T-cell (primary cell): ENCODE measurements around the gene CBR1. TPM values are rescaled to one million over a fixed set of nuclear protein-coding genes. Genes with fewer than 3 reads are reported as not detected.

Source experiments
- ATAC-seq, 4 experiments: fragments of 200-7000 bp in 3 of 4; fragments of 150-1000 bp in 1 of 4; cut with Tn5 transposase; replicated peaks in 1 of 4; 1 replicate in 3 of 4; 2 replicates in 1 of 4; pipeline ENCODE4 v1.10.0; 2021; ENCODE audit warnings: moderate library complexity in 3 of 4, mild to moderate bottlenecking in 2 of 4, moderate number of reproducible peaks in 1 of 4
- CTCF ChIA-PET, 2 donors: fragments of 300-600 bp; sonication (Branson Sonifier 250); formaldehyde crosslinking; loops; one replicate each; lab custom pipeline; 2022; ENCODE audit warnings: antibody characterized with exemption in 2 of 2; lab: Charles Lee
- POLR2A ChIA-PET, 2 donors: fragments of 300-600 bp; sonication (Branson Sonifier 250); formaldehyde crosslinking; loops; one replicate each; lab custom pipeline; 2022; ENCODE audit warnings: antibody characterized with exemption in 2 of 2; lab: Charles Lee
- DNase-seq, 35 experiments: peaks; one replicate each; pipeline versions ENCODE4 v3.0.0 to v3.0.0-alpha.2; 2013 to 2023
- H3K27ac ChIP-seq: one replicate; pipeline ENCODE4 v1.5.1; 2013; ENCODE audit warnings: low read length
- H3K27me3 ChIP-seq, 2 experiments: replicated peaks in 1 of 2; 1 replicate in 1 of 2; 2 replicates in 1 of 2; pipeline versions ENCODE4 v1.6.1 to v1.7.0; 2013; ENCODE audit warnings: low read length in 1 of 2, mixed read lengths in 1 of 2; ENCODE audit not compliant: control insufficient read depth in 2 of 2, insufficient read depth in 2 of 2; ENCODE audit errors: extremely low read depth in 1 of 2
- H3K36me3 ChIP-seq, 2 donors: 1 replicate in 1 of 2; 2 replicates in 1 of 2; pipeline versions ENCODE4 v1.6.1 to v1.7.0; 2013; ENCODE audit warnings: low read length in 1 of 2; ENCODE audit not compliant: control insufficient read depth in 2 of 2, insufficient read depth in 1 of 2; ENCODE audit errors: extremely low read depth in 1 of 2
- H3K4me1 ChIP-seq, 2 experiments: 1 replicate in 1 of 2; 2 replicates in 1 of 2; pipeline versions ENCODE4 v1.6.1 to v1.7.0; 2013; ENCODE audit warnings: low read length in 2 of 2, mixed read lengths in 1 of 2; ENCODE audit not compliant: insufficient read depth in 2 of 2, control insufficient read depth in 1 of 2; ENCODE audit errors: extremely low read depth in 1 of 2
- H3K4me3 ChIP-seq, 2 donors: 1 replicate in 1 of 2; 2 replicates in 1 of 2; pipeline versions ENCODE4 v1.5.1 to v1.7.0; 2013; ENCODE audit warnings: mild to moderate bottlenecking in 2 of 2, low read length in 1 of 2, moderate library complexity in 1 of 2; ENCODE audit not compliant: control insufficient read depth in 1 of 2; ENCODE audit errors: extremely low read depth in 1 of 2
- H3K9me3 ChIP-seq: 2 replicates; pipeline ENCODE4 v1.7.0; 2013
- H3K27ac Mint-ChIP-seq, 2 donors: one replicate each; pipeline ENCODE4 v1.8.0; 2020 to 2021; ENCODE audit warnings: mild to moderate bottlenecking in 2 of 2, mixed read lengths in 2 of 2
- H3K27me3 Mint-ChIP-seq, 2 donors: one replicate each; pipeline ENCODE4 v1.8.0; 2021 to 2022; ENCODE audit warnings: mixed read lengths in 2 of 2
- H3K36me3 Mint-ChIP-seq: one replicate; pipeline ENCODE4 v1.8.0; 2021; ENCODE audit warnings: mixed read lengths
- H3K4me1 Mint-ChIP-seq, 3 donors: one replicate each; pipeline ENCODE4 v1.8.0; 2020 to 2022; ENCODE audit warnings: mixed read lengths in 3 of 3, mild to moderate bottlenecking in 1 of 3
- H3K4me3 Mint-ChIP-seq, 3 donors: one replicate each; pipeline ENCODE4 v1.8.0; 2020 to 2022; ENCODE audit warnings: mild to moderate bottlenecking in 3 of 3, mixed read lengths in 3 of 3, moderate library complexity in 3 of 3
- H3K9me3 Mint-ChIP-seq, 3 donors: one replicate each; pipeline ENCODE4 v1.8.0; 2020 to 2022; ENCODE audit warnings: mixed read lengths in 3 of 3
- WGBS: methylation state at CpG from one replicate; pipeline ENCODE4 v1.1.5; 2013; ENCODE audit warnings: missing lambda C conversion rate; ENCODE audit not compliant: insufficient coverage; 5-methylcytosine and 5-hydroxymethylcytosine counted together
- total RNA-seq, 35 experiments: library from RNA in 6 of 35; stranded (reverse) in 6 of 35; fragments of 120-200 nt in 1 of 35; gene quantifications; one replicate each; pipeline versions ENCODE4 v1.2.1 to v1.2.4 and lab custom pipeline; 2013 to 2026

The CBR1 gene
- total RNA-seq, 5 donors from 2014 or later (not counting 1 experiment from before 2014, with no cell fraction given): 5.1 to 40.3 (median 21.1) TPM

- no peak overlapping the region for H3K27ac Mint-ChIP-seq
- ChIA-PET CTCF (interaction anchor here in 1 of 2 donors (0.7 kb wide), 1 partner anchor 233 kb away, joined by 3 read pairs; no protein-coding TSS in a partner anchor), POLR2A (no interaction called here)
- Histone ChIP-seq H3K36me3 (peaks cover 0 to 4% of the 10 kb centered on the region in 2 donors), H3K27me3 (no peaks in the 10 kb centered on the region), H3K9me3 (no peaks in the 10 kb centered on the region), H3K27ac (no peak overlapping the region), H3K4me3 (no peak overlapping the region), H3K4me1 (peaks cover 0 to 12% of the 10 kb centered on the region in 2 experiments)
- ATAC-seq (no peak), DNase-seq (no peak)
- peaks cover 0 to 6% (median 4%) of the 10 kb centered on the region in 3 donors for H3K9me3 Mint-ChIP-seq
- no CpG with 5 or more reads among the region's 3 CpGs for WGBS
- no peak overlapping the region for H3K4me3 Mint-ChIP-seq
- H3K4me1 Mint-ChIP-seq: peaks cover 14 to 22% (median 19%) of the 10 kb centered on the region in 3 donors
- no peaks in the 10 kb centered on the region for H3K36me3 Mint-ChIP-seq
- H3K27me3 Mint-ChIP-seq: no peaks in the 10 kb centered on the region
Observed at GRCh38 chr21:36065497-36066036, 4.3 kb upstream of the CBR1 start.

DNA sequence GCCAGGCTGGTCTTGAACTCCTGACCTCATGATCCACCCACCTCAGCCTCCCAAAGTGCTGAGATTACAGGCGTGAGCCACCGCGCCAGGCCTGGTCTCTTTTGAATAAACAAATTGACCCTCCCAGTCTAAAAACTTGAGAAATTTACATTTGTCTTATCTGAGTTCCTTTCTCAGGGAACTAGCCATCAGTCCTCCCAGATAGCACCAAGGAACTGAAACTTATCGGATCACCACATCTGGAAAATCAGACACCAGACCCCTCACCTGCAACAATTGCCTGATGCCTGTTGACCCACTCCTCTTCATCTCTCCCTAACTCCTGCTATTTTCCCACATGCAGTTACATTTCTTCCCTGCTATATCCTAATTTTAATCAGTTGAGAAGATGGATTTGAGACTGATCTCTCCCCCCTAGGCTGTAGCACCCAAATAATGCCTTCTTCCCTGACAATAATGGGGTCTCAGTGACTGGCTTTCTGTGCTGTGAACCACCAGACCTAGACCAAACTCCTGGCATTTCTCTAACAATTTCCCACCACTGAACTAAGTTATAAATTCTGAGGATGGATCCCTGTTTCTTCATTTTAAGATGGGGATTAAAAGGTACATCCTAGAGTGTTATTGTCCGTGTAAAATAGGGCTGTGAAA is 951 bp upstream of the CBR1 start:
- POLR2A ChIA-PET: interaction anchor here (0.5 to 0.7 kb wide), 3 partner anchors 11 to 1133 kb away, joined by 3 read pairs; no protein-coding TSS in a partner anchor
- peak overlapping the region; percentile 60 for H3K27ac ChIP-seq
- CTCF ChIA-PET: interaction anchor here in 1 of 2 donors (0.7 to 2.1 kb wide), 2 partner anchors 9 to 21 kb away, joined by 3 to 10 read pairs; partner anchors contain the start of gene SETD4
- Mint-ChIP-seq H3K9me3 (peaks cover 0 to 6% (median 4%) of the 10 kb centered on the region in 3 donors), H3K36me3 (peaks cover 25% of the 10 kb centered on the region), H3K4me1 (peaks cover 41 to 46% (median 41%) of the 10 kb centered on the region in 3 donors), H3K27ac (peak overlapping the region; percentile 91 to 97), H3K4me3 (peak overlapping the region; percentile 87 to 91 (median 87)), H3K27me3 (no peaks in the 10 kb centered on the region)
- peaks cover 7 to 19% of the 10 kb centered on the region in 2 donors for H3K36me3 ChIP-seq
- no peaks in the 10 kb centered on the region for H3K27me3 ChIP-seq
- WGBS: 100% methylated on average over 1 of the region's 5 CpGs
- DNase-seq (no peak), ATAC-seq (no peak)
- peaks cover 0 to 18% of the 10 kb centered on the region in 2 experiments for H3K4me1 ChIP-seq
- H3K9me3 ChIP-seq: no peaks in the 10 kb centered on the region
- no peak overlapping the region for H3K4me3 ChIP-seq

DNA sequence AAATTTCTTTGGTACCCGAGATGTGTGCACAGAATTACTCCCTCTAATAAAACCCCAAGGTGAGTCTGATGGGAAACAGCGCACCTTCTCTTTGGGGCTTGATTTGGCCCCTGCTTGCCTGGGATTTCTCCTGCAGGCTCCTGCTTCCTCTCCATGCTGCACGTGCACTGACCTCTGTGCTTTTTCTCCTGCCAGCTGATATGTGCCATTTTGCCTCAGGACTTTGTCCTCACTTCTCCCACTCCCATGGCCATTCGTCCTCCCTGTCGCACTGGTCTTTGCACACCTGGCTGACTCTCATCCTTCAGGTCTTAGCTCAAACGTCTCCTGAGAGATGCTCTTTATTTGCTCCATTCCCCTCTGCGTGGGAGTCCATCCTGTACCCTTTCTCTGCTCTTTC is 1.2 kb downstream of the CBR1 start:
- H3K4me3 ChIP-seq: no peak overlapping the region
- WGBS: 91% methylated on average over 5 of the region's 7 CpGs
- POLR2A ChIA-PET: interaction anchor here in 1 of 2 donors (0.6 kb wide), 1 partner anchor 100 kb away, joined by 3 read pairs; no protein-coding TSS in a partner anchor

DNA sequence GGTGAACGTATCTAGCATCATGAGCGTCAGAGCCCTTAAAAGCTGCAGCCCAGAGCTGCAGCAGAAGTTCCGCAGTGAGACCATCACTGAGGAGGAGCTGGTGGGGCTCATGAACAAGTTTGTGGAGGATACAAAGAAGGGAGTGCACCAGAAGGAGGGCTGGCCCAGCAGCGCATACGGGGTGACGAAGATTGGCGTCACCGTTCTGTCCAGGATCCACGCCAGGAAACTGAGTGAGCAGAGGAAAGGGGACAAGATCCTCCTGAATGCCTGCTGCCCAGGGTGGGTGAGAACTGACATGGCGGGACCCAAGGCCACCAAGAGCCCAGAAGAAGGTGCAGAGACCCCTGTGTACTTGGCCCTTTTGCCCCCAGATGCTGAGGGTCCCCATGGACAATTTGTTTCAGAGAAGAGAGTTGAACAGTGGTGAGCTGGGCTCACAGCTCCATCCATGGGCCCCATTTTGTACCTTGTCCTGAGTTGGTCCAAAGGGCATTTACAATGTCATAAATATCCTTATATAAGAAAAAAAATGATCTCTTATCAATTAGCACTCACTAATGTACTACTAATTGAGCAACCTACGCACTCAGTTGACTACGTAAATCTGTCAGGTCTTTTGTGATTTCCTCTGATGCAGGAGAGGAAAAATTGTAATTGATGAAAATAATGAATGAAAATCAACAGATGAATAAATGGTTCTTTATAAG is 2.8 kb downstream of the CBR1 start:
- H3K4me3 Mint-ChIP-seq: peak overlapping the region in 2 of 3 donors; percentile 48 to 87
- POLR2A ChIA-PET: interaction anchor here in 1 of 2 donors (0.7 kb wide), 1 partner anchor 1022 kb away, joined by 3 read pairs; no protein-coding TSS in a partner anchor
- CTCF ChIA-PET: interaction anchor here (0.6 to 0.9 kb wide), 2 partner anchors 10 to 41 kb away, joined by 3 read pairs; no protein-coding TSS in a partner anchor
- H3K27ac Mint-ChIP-seq: no peak overlapping the region
- peaks cover 46 to 60% (median 53%) of the 10 kb centered on the region in 3 donors for H3K4me1 Mint-ChIP-seq
- H3K36me3 Mint-ChIP-seq: peaks cover 25% of the 10 kb centered on the region
- no peaks in the 10 kb centered on the region for H3K27me3 Mint-ChIP-seq
- H3K9me3 Mint-ChIP-seq: peaks cover 0 to 6% (median 4%) of the 10 kb centered on the region in 3 donors
- Histone ChIP-seq H3K27me3 (no peaks in the 10 kb centered on the region), H3K4me3 (no peak overlapping the region), H3K36me3 (peaks cover 7 to 19% of the 10 kb centered on the region in 2 donors), H3K9me3 (no peaks in the 10 kb centered on the region), H3K27ac (no peak overlapping the region), H3K4me1 (peaks cover 0 to 18% of the 10 kb centered on the region in 2 experiments)
- 100% methylated on average over 8 of the region's 12 CpGs for WGBS
- ATAC-seq: no peak
- DNase-seq: no peak

More for the DNA sequence above, 1.2 kb downstream of the CBR1 start:
- Histone ChIP-seq H3K9me3 (no peaks in the 10 kb centered on the region), H3K4me1 (peaks cover 0 to 18% of the 10 kb centered on the region in 2 experiments), H3K27me3 (no peaks in the 10 kb centered on the region), H3K27ac (no peak overlapping the region), H3K36me3 (peaks cover 7 to 19% of the 10 kb centered on the region in 2 donors)
- Mint-ChIP-seq H3K27me3 (no peaks in the 10 kb centered on the region), H3K4me3 (peak overlapping the region; percentile 87 to 91 (median 87)), H3K9me3 (peaks cover 0 to 6% (median 4%) of the 10 kb centered on the region in 3 donors), H3K36me3 (peaks cover 25% of the 10 kb centered on the region), H3K4me1 (peaks cover 41 to 49% (median 49%) of the 10 kb centered on the region in 3 donors), H3K27ac (peak overlapping the region; percentile 80 to 97)
- no peak for DNase-seq
- no peak for ATAC-seq
- CTCF ChIA-PET: interaction anchor here in 1 of 2 donors (2.1 kb wide), 1 partner anchor 11 kb away, joined by 10 read pairs; the partner anchor contains the start of gene SETD4

DNA sequence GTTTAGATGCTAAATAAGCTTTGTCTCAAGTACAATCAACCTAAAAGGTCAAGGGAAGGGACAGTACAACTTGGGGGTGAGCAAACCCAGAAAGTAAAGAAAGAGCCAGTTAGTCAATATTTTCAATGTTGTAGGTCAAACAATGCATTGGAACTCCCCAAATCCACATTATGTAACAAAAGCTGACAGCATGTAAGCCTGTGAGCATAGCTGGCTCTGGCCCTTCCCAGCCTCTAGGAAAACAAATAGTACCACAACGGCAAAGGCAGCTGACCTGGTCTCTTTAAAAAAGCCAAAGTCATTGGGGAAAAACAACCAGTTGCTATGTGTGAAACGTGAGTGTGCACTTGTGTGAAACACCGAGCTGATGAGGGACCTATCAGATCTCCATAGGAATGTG is 3.4 kb downstream of the CBR1 start:
- peaks cover 7 to 19% of the 10 kb centered on the region in 2 donors for H3K36me3 ChIP-seq
- ATAC-seq (no peak), DNase-seq (no peak)
- Mint-ChIP-seq H3K27ac (no peak overlapping the region), H3K36me3 (peaks cover 25% of the 10 kb centered on the region), H3K27me3 (no peaks in the 10 kb centered on the region), H3K4me1 (peaks cover 50 to 66% (median 56%) of the 10 kb centered on the region in 3 donors), H3K9me3 (peaks cover 0 to 6% (median 4%) of the 10 kb centered on the region in 3 donors), H3K4me3 (no peak overlapping the region)
- POLR2A ChIA-PET: interaction anchor here in 1 of 2 donors (0.7 kb wide), 1 partner anchor 1023 kb away, joined by 3 read pairs; no protein-coding TSS in a partner anchor
- H3K4me1 ChIP-seq: peaks cover 0 to 18% of the 10 kb centered on the region in 2 experiments
- H3K27me3 ChIP-seq: no peaks in the 10 kb centered on the region
- H3K27ac ChIP-seq: no peak overlapping the region
- WGBS: 77% methylated on average over 2 of the region's 3 CpGs
- no peaks in the 10 kb centered on the region for H3K9me3 ChIP-seq
- CTCF ChIA-PET: interaction anchor here in 1 of 2 donors (0.9 kb wide), 1 partner anchor 40 kb away, joined by 3 read pairs; no protein-coding TSS in a partner anchor
- H3K4me3 ChIP-seq: no peak overlapping the region
